DOHH2 (cell line): ENCODE data around the gene CLPTM1L.

Experiments
- H3F3A ChIP-seq: fragments of 200-600 bp; sonication (generic), shearing (Covaris generic); 2 replicates; pipeline ENCODE4 v1.6.0; 2016; ENCODE audit warnings: antibody characterized with exemption, mild to moderate bottlenecking; ENCODE audit not compliant: control insufficient read depth, insufficient read depth
- H3K27ac ChIP-seq: fragments of 200-600 bp; sonication (generic); 2 replicates; pipeline ENCODE4 v1.5.1; 2014; ENCODE audit warnings: low read depth, mild to moderate bottlenecking, low read length, moderate library complexity
- H3K27me3 ChIP-seq: fragments of 200-600 bp; sonication (generic); 2 replicates; pipeline ENCODE4 v1.6.1; 2014; ENCODE audit warnings: mild to moderate bottlenecking, low read length, mixed read lengths; ENCODE audit not compliant: control insufficient read depth
- H3K36me3 ChIP-seq: fragments of 200-600 bp; sonication (generic); 2 replicates; pipeline ENCODE4 v1.6.1; 2014; ENCODE audit warnings: mild to moderate bottlenecking, low read length, moderate library complexity, mixed read lengths; ENCODE audit not compliant: control insufficient read depth
- H3K4me1 ChIP-seq: fragments of 200-600 bp; sonication (generic); 2 replicates; pipeline ENCODE4 v1.6.1; 2014; ENCODE audit warnings: mild to moderate bottlenecking, low read length, mixed read lengths; ENCODE audit not compliant: control insufficient read depth
- H3K4me2 ChIP-seq: fragments of 200-600 bp; sonication (generic); 2 replicates; pipeline ENCODE4 v1.6.0; 2014; ENCODE audit warnings: mild to moderate bottlenecking, low read length, moderate library complexity
- H3K4me3 ChIP-seq: fragments of 200-600 bp; sonication (generic); 2 replicates; pipeline ENCODE4 v1.5.1; 2014; ENCODE audit warnings: mild to moderate bottlenecking, low read length, mixed read lengths
- H3K79me2 ChIP-seq: fragments of 200-600 bp; sonication (generic); 2 replicates; pipeline ENCODE4 v1.6.1; 2014; ENCODE audit warnings: mild to moderate bottlenecking, low read length, mixed read lengths; ENCODE audit not compliant: control insufficient read depth
- H3K9me2 ChIP-seq: fragments of 200-600 bp; sonication (generic); replicated peaks from 2 replicates; pipeline ENCODE4 v1.6.1; 2014; ENCODE audit warnings: mild to moderate bottlenecking, low read length, mixed read lengths; ENCODE audit not compliant: control insufficient read depth
- H3K9me3 ChIP-seq: fragments of 200-600 bp; sonication (generic); 2 replicates; pipeline ENCODE4 v1.6.1; 2014; ENCODE audit warnings: antibody characterized with exemption, low read length, mixed read lengths; ENCODE audit not compliant: control insufficient read depth, insufficient read depth
- H4K20me1 ChIP-seq: fragments of 200-600 bp; sonication (generic); 2 replicates; pipeline ENCODE4 v1.6.0; 2014; ENCODE audit warnings: low read depth, mild to moderate bottlenecking, antibody characterized with exemption, low read length, moderate library complexity; ENCODE audit not compliant: control insufficient read depth, insufficient read depth
- EZH2phosphoT487 ChIP-seq: fragments of 200-600 bp; sonication (generic); IDR thresholded peaks from 2 replicates; pipeline ENCODE4 v1.6.1; 2017; ENCODE audit warnings: borderline replicate concordance, mild to moderate bottlenecking, antibody characterized with exemption, low read length, moderate library complexity, mixed read lengths
- TF ChIP-seq, protein P1 (sequence below): fragments of 200-600 bp; sonication (generic); IDR thresholded peaks from one replicate; pipeline ENCODE4 v1.5.1; 2014; ENCODE audit warnings: antibody characterized with exemption, mild to moderate bottlenecking, low read depth, low read length; ENCODE audit not compliant: poor library complexity, severe bottlenecking

CLPTM1L gene

DNA sequence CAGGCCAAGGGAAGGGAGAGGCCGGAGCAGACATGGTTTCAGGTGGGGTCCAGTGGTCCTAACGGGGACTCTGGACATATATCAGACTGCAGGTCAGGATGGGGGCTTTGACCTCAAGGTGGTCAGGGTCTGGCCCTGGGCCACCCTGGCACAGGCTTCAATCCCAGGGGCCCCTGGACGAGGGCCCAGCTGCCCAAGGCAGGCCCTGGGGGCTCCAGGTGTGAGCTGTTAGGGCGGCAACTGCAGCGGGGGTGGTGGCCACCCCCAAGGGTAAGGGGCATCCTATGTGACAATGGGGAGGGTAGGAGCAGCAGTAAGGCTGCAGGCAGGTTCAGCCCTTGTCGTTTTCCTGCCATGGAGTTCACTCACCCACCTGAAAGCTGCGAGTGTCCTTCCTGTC is 45.4 kb upstream of the CLPTM1L start:
- no peaks in the 10 kb centered on the region for H3K9me2 ChIP-seq
- H3K9me3 ChIP-seq = no peaks in the 10 kb centered on the region
- no peak overlapping the region for H3K4me3 ChIP-seq
- H3K27me3 ChIP-seq = no peaks in the 10 kb centered on the region
- no peak overlapping the region for H3K27ac ChIP-seq
- no peaks in the 10 kb centered on the region for H4K20me1 ChIP-seq
- no peak overlapping the region for H3K4me2 ChIP-seq
- no peaks in the 10 kb centered on the region for H3F3A ChIP-seq
- no peaks in the 10 kb centered on the region for H3K79me2 ChIP-seq
- H3K4me1 ChIP-seq = peaks cover 12% of the 10 kb centered on the region
- no peak for TF ChIP-seq EZH2phosphoT487
- TF ChIP-seq, protein P1, sequence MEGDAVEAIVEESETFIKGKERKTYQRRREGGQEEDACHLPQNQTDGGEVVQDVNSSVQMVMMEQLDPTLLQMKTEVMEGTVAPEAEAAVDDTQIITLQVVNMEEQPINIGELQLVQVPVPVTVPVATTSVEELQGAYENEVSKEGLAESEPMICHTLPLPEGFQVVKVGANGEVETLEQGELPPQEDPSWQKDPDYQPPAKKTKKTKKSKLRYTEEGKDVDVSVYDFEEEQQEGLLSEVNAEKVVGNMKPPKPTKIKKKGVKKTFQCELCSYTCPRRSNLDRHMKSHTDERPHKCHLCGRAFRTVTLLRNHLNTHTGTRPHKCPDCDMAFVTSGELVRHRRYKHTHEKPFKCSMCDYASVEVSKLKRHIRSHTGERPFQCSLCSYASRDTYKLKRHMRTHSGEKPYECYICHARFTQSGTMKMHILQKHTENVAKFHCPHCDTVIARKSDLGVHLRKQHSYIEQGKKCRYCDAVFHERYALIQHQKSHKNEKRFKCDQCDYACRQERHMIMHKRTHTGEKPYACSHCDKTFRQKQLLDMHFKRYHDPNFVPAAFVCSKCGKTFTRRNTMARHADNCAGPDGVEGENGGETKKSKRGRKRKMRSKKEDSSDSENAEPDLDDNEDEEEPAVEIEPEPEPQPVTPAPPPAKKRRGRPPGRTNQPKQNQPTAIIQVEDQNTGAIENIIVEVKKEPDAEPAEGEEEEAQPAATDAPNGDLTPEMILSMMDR = no peak
- H3K36me3 ChIP-seq = no peaks in the 10 kb centered on the region

DNA sequence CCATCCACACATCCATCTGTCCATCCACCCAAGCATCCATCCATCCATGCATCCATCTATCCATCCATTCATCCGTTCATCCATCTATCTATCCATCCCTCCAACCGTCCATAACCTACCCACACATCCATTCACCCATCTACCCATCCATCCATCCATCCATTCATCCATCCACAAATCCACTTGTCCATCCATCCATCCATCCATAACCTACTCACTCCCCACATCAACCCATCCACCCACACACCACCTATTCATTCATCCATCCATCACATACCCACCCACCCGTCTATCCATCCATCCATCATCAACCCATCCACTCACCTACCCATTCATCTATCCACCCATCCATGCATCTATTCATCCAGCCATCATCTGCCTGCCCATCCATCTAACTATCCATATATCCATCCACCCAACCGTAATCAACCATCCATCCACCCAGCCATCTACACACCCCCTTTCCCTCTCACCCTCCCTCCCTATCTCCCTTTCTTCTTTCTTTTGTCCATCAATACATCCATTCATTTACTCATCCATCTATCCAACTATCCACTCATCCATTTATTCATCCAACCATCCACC is 43.6 kb upstream of the CLPTM1L start:
- TF ChIP-seq EZH2phosphoT487 = no peak
- TF ChIP-seq, protein P1 = no peak
- H3K4me2 ChIP-seq = no peak overlapping the region
- peaks cover 5% of the 10 kb centered on the region for H3F3A ChIP-seq
- peaks cover 24% of the 10 kb centered on the region for H3K4me1 ChIP-seq
- H3K4me3 ChIP-seq = no peak overlapping the region
- no peak overlapping the region for H3K27ac ChIP-seq
- no peaks in the 10 kb centered on the region for H3K27me3 ChIP-seq
- H3K79me2 ChIP-seq = no peaks in the 10 kb centered on the region
- no peaks in the 10 kb centered on the region for H4K20me1 ChIP-seq
- H3K9me2 ChIP-seq = no peaks in the 10 kb centered on the region
- no peaks in the 10 kb centered on the region for H3K36me3 ChIP-seq
- no peaks in the 10 kb centered on the region for H3K9me3 ChIP-seq

DNA sequence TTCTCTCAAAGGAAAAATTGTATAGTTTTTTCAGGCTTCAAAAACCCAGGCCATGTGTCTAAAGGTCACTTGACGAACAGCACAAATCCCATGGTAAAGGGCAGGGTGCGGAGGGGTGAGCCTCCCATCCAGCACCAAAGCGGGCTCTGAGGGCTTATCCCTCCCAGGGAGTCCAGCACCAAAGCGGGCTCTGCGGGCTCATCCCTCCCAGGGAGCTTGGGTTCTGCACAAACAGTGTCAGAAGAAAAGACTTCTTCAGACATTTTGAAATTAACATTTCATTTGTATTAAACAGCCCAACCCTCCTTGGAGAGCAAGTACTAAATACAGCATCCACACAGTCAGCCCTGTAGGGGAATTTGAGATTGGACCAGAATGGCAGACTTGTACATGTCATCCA is 43.0 kb upstream of the CLPTM1L start:
- Histone ChIP-seq H3F3A (peaks cover 5% of the 10 kb centered on the region), H3K4me3 (no peak overlapping the region), H3K4me1 (peaks cover 24% of the 10 kb centered on the region), H3K27me3 (no peaks in the 10 kb centered on the region), H3K9me2 (no peaks in the 10 kb centered on the region), H3K9me3 (no peaks in the 10 kb centered on the region), H3K79me2 (no peaks in the 10 kb centered on the region), H4K20me1 (no peaks in the 10 kb centered on the region), H3K36me3 (no peaks in the 10 kb centered on the region), H3K27ac (no peak overlapping the region), H3K4me2 (no peak overlapping the region)
- TF ChIP-seq, protein P1 = no peak
- TF ChIP-seq EZH2phosphoT487 = no peak
